ENCODE measurements around the gene SLC5A7. TPM values are rescaled to one million over a fixed set of nuclear protein-coding genes. Genes with fewer than 3 reads are reported as not detected.
A peak's percentile ranks its signal among the peaks of the same experiment; 100 is the strongest.

Gene SLC5A7
- total RNA-seq, 8 experiments from 2014 or later, result 2.0 to 116 (median 10.6) TPM

- no peak for ATAC-seq (replicated peaks in 6 of 8)
- 0 to 100% (median 51%) methylated on average over 1 of the region's 1 CpG for WGBS, 10 experiments
- no peak overlapping the region for H3K27ac ChIP-seq
- H3K4me3 ChIP-seq, result no peak overlapping the region
- in situ Hi-C loops (cut with MboI; ENCODE audit: low pct_unique_long_range_greater_than_20kb in 2 of 9, low sequenced_read_pairs in 9 of 9, unreplicated experiment in 9 of 9), result no loop called here
- H3K4me1 ChIP-seq (replicated peaks in 1 of 2), result peaks cover 3 to 25% of the 10 kb centered on the region in 2 donors
Observed at GRCh38 chr2:108026092-108026794, 39.9 kb downstream of the SLC5A7 start.

DNA sequence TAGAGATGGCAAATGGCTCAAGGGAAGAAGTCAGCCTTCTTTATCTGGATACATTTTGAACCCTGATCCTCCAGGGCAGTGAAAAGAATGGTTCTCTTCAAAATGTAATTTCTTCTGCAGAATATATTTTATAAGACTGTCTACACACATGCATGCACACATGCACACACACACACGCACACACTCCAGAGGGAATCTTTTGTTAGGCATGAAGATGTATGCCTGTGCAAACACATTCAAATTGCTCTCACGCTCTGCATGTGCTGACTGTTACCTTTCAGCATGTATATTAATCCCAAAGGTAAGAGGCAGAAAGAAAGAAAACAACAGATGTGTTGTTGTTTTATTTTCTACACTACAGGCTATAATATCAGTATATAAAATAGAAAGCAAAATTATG is 43.2 kb downstream of the SLC5A7 start:
- in situ Hi-C loops (cut with MboI; ENCODE audit: low pct_unique_long_range_greater_than_20kb in 2 of 9, low sequenced_read_pairs in 9 of 9, unreplicated experiment in 9 of 9), result no loop called here
- 42 to 86% (median 80%) methylated on average over 1 to 2 of the region's 2 CpGs; no CpG with 5 or more reads in 2 of the 10 experiments for WGBS, 10 experiments
- peaks cover 3 to 25% of the 10 kb centered on the region in 2 donors for H3K4me1 ChIP-seq (replicated peaks in 1 of 2)
- peak in 2 of 8 experiments; percentile 27 to 65 for ATAC-seq (replicated peaks in 6 of 8)
- H3K4me3 ChIP-seq, result no peak overlapping the region
- no peak overlapping the region for H3K27ac ChIP-seq

- no peak for ATAC-seq (replicated peaks in 6 of 8)
- H3K4me3 ChIP-seq, result no peak overlapping the region
- in situ Hi-C loops (cut with MboI; ENCODE audit: low pct_unique_long_range_greater_than_20kb in 2 of 9, low sequenced_read_pairs in 9 of 9, unreplicated experiment in 9 of 9), result loop anchor here in 1 of 9 experiments (10.0 kb wide), 1 partner anchor 85 kb away; no protein-coding TSS in a partner anchor
- peaks cover 3 to 25% of the 10 kb centered on the region in 2 donors for H3K4me1 ChIP-seq (replicated peaks in 1 of 2)
- WGBS, 10 experiments, result 18 to 100% (median 80%) methylated on average over 1 to 2 of the region's 2 CpGs
- no peak overlapping the region for H3K27ac ChIP-seq
Observed at GRCh38 chr2:108029912-108030311, 43.6 kb downstream of the SLC5A7 start.

- Histone ChIP-seq H3K27ac (no peak overlapping the region), H3K4me1 (replicated peaks in 1 of 2) (peaks cover 3 to 21% of the 10 kb centered on the region in 2 donors), H3K4me3 (no peak overlapping the region)
- no peak for ATAC-seq (replicated peaks in 6 of 8)
- whole genome bisulfite sequencing, 10 experiments, result 73 to 100% (median 87%) methylated on average over 1 to 5 of the region's 23 CpGs; no CpG with 5 or more reads in 6 of the 10 experiments
- in situ Hi-C loops (cut with MboI; ENCODE audit: low pct_unique_long_range_greater_than_20kb in 2 of 9, low sequenced_read_pairs in 9 of 9, unreplicated experiment in 9 of 9), result loop anchor here in 1 of 9 experiments (10.0 kb wide), 1 partner anchor 87 kb away; no protein-coding TSS in a partner anchor
Observed at GRCh38 chr2:108031471-108031941, 45.2 kb downstream of the SLC5A7 start.

- in situ Hi-C loops (cut with MboI; ENCODE audit: low pct_unique_long_range_greater_than_20kb in 2 of 9, low sequenced_read_pairs in 9 of 9, unreplicated experiment in 9 of 9), result loop anchor here in 1 of 9 experiments (10.0 kb wide), 1 partner anchor 90 kb away; no protein-coding TSS in a partner anchor
- H3K4me3 ChIP-seq, result no peak overlapping the region
- H3K4me1 ChIP-seq (replicated peaks in 1 of 2), result peaks cover 0 to under 1% of the 10 kb centered on the region in 2 donors
- no peak overlapping the region for H3K27ac ChIP-seq
- peak in 2 of 8 experiments; percentile 25 to 61 for ATAC-seq (replicated peaks in 6 of 8)
Observed at GRCh38 chr2:108034843-108035242, 48.5 kb downstream of the SLC5A7 start.

- no peak overlapping the region for H3K4me3 ChIP-seq
- in situ Hi-C loops (cut with MboI; ENCODE audit: low pct_unique_long_range_greater_than_20kb in 2 of 9, low sequenced_read_pairs in 9 of 9, unreplicated experiment in 9 of 9), result no loop called here
- peak in 1 of 8 experiments; percentile 79 for ATAC-seq (replicated peaks in 6 of 8)
- H3K27ac ChIP-seq, result no peak overlapping the region
- 7 to 77% (median 44%) methylated on average over 2 to 5 of the region's 5 CpGs for WGBS, 10 experiments
- H3K4me1 ChIP-seq (replicated peaks in 1 of 2), result peaks cover 0 to 16% of the 10 kb centered on the region in 2 donors
Observed at GRCh38 chr2:108048752-108049151, 62.4 kb downstream of the SLC5A7 start.

GRCh38 chr2:108058576-108059137 is 72.3 kb downstream of the SLC5A7 start:
- WGBS, 10 experiments, result 0 to 100% (median 59%) methylated on average over 1 to 3 of the region's 3 CpGs
- ATAC-seq (replicated peaks in 6 of 8), result peak in 5 of 8 experiments; percentile 8 to 70 (median 39)
- in situ Hi-C loops (cut with MboI; ENCODE audit: low pct_unique_long_range_greater_than_20kb in 2 of 9, low sequenced_read_pairs in 9 of 9, unreplicated experiment in 9 of 9), result no loop called here
- H3K4me3 ChIP-seq, result no peak overlapping the region
- peaks cover 9 to 67% of the 10 kb centered on the region in 2 donors for H3K4me1 ChIP-seq (replicated peaks in 1 of 2)
- H3K27ac ChIP-seq, result no peak overlapping the region

DNA sequence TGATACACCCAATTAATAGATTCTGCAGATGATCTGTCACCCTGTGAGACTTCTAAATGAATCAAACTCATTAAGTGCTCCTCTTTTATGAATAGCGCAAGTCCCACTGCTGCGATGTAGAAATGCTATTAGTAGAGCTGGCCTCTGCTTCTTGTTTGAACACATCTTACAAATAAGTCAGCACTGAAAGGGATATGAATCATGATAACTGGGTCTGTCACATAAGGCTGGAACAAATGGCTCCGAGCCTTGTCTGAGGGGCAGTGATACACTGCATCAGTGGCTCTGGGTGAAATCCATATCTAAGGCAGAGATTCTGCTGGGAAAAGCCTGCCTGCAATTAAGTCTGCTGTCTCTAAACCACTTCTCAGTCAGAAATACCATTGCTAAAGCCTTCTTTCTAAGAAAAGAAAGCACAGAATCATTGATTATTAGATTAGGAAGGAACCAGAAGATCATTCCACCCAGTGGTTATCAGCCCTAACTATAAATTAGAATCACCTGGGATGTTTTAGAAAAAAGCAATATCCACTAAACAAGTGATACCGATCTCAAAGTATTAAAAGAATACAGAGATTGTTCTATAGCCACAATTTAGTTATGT is 75.2 kb downstream of the SLC5A7 start:
- ATAC-seq (replicated peaks in 6 of 8), result peak in 5 of 8 experiments; percentile 90 to 98 (median 96)
- H3K4me3 ChIP-seq, result no peak overlapping the region
- 17 to 100% (median 52%) methylated on average over 1 to 4 of the region's 4 CpGs for WGBS, 10 experiments
- peak overlapping the region in 1 of 2 donors; percentile 28 for H3K27ac ChIP-seq
- in situ Hi-C loops (cut with MboI; ENCODE audit: low pct_unique_long_range_greater_than_20kb in 2 of 9, low sequenced_read_pairs in 9 of 9, unreplicated experiment in 9 of 9), result no loop called here
- H3K4me1 ChIP-seq (replicated peaks in 1 of 2), result peaks cover 9 to 66% of the 10 kb centered on the region in 2 donors

Other genes starting within 250 kb of the SLC5A7 start
- under 1 TPM in 7 of 8 experiments, not detected in 1; 0.05 to 0.24 (median 0.17) TPM for gene RGPD4, start 159.6 kb upstream of the SLC5A7 start, total RNA-seq